ENCODE measurements around the gene OXNAD1.

Gene OXNAD1

GRCh38 chr3:16354291-16354690, 89.3 kb downstream of the OXNAD1 start:
- DNase-seq, result no peak
- no peaks in the 10 kb centered on the region for H3K27me3 ChIP-seq (replicated peaks)
- H3K27ac ChIP-seq, result no peak overlapping the region
- no peak for TF ChIP-seq CTCF (IDR thresholded peaks at IDR 0.05; ENCODE audit: low read depth, low read length, missing control alignments)
- H3K36me3 ChIP-seq (replicated peaks), result peaks cover 21% of the 10 kb centered on the region
- H3K4me3 ChIP-seq (ENCODE audit: low read depth, low read length), result no peak overlapping the region
- in situ Hi-C loops (cut with HindIII; ENCODE audit: low pct_ligation_motif_present, low sequenced_read_pairs), result no loop called here
